ENCODE data around the gene COMT. TPM values are rescaled to one million over a fixed set of nuclear protein-coding genes. Genes with fewer than 3 reads are reported as not detected.
A peak's percentile ranks its signal among the peaks of the same experiment; 100 is the strongest.
"Not testable (repeated sequence)": the region's sequence is repeated elsewhere in the genome, so short reads cannot be mapped to it uniquely, and the experiment has no call there.

Gene COMT
- total and polyA plus RNA-seq, 4 experiments from 2014 or later: 36.8 to 93.9 (median 66.1) TPM

GRCh38 chr22:19919701-19920363 lies 21.7 kb upstream of the COMT start:
- no peak for DNase-seq
- H3K4me3 ChIP-seq (ENCODE audit: low read length in 2 of 2): no peak overlapping the region
- H3K27me3 Mint-ChIP-seq: no peaks in the 10 kb centered on the region
- no peak overlapping the region for H3K4me3 Mint-ChIP-seq
- no peaks in the 10 kb centered on the region for H3K9me3 Mint-ChIP-seq
- POLR2A ChIA-PET (ENCODE audit: partially characterized antibody): no interaction called here
- H3K9me3 ChIP-seq (ENCODE audit: control insufficient read depth in 1 of 2, low read length in 2 of 2): no peaks in the 10 kb centered on the region
- no peak overlapping the region for H3K27ac ChIP-seq (ENCODE audit: low read depth, low read length)
- peaks cover 0 to 2% (median 0%) of the 10 kb centered on the region in 4 donors for H3K4me1 Mint-ChIP-seq
- peaks cover 34% of the 10 kb centered on the region for H3K36me3 ChIP-seq (ENCODE audit: insufficient read depth, low read length)
- no peaks in the 10 kb centered on the region for H3K27me3 ChIP-seq (ENCODE audit: insufficient read depth, low read length)
- intact Hi-C loops (cut with micrococcal nuclease): no loop called here
- CTCF ChIA-PET (ENCODE audit: partially characterized antibody): no interaction called here
- peaks cover 20 to 23% of the 10 kb centered on the region in 2 donors for H3K36me3 Mint-ChIP-seq
- H3K4me1 ChIP-seq (ENCODE audit: insufficient read depth, low read length): no peaks in the 10 kb centered on the region
- no peak overlapping the region for H3K27ac Mint-ChIP-seq

- intact Hi-C loops (cut with micrococcal nuclease): no loop called here
- DNase-seq: no peak
- no peak overlapping the region for H3K27ac Mint-ChIP-seq
Measured at GRCh38 chr22:19921544-19922081, 20.0 kb upstream of the COMT start.

GRCh38 chr22:19923914-19924513 lies 17.6 kb upstream of the COMT start:
- Mint-ChIP-seq H3K4me3 (no peak overlapping the region), H3K36me3 (peaks cover 6% of the 10 kb centered on the region in 2 donors), H3K4me1 (peaks cover 0 to 4% (median 0%) of the 10 kb centered on the region in 4 donors), H3K27ac (no peak overlapping the region), H3K9me3 (no peaks in the 10 kb centered on the region), H3K27me3 (no peaks in the 10 kb centered on the region)
- intact Hi-C loops (cut with micrococcal nuclease): no loop called here
- no peaks in the 10 kb centered on the region for H3K9me3 ChIP-seq (ENCODE audit: control insufficient read depth in 1 of 2, low read length in 2 of 2)
- POLR2A ChIA-PET (ENCODE audit: partially characterized antibody): interaction anchor here (0.6 kb wide), 1 partner anchor 619 kb away, joined by 3 read pairs; no protein-coding TSS in a partner anchor
- H3K36me3 ChIP-seq (ENCODE audit: insufficient read depth, low read length): peaks cover 3% of the 10 kb centered on the region
- CTCF ChIA-PET (ENCODE audit: partially characterized antibody): interaction anchor here (0.6 kb wide), 1 partner anchor 172 kb away, joined by 4 read pairs; no protein-coding TSS in a partner anchor
- no peaks in the 10 kb centered on the region for H3K27me3 ChIP-seq (ENCODE audit: insufficient read depth, low read length)
- no peak for DNase-seq
- no peak overlapping the region for H3K4me3 ChIP-seq (ENCODE audit: low read length in 2 of 2)
- H3K4me1 ChIP-seq (ENCODE audit: insufficient read depth, low read length): no peaks in the 10 kb centered on the region
- no peak overlapping the region for H3K27ac ChIP-seq (ENCODE audit: low read depth, low read length)

More at GRCh38 chr22:19921544-19922081, 20.0 kb upstream of the COMT start:
- POLR2A ChIA-PET (ENCODE audit: partially characterized antibody): no interaction called here
- no peaks in the 10 kb centered on the region for H3K27me3 ChIP-seq (ENCODE audit: insufficient read depth, low read length)
- H3K36me3 ChIP-seq (ENCODE audit: insufficient read depth, low read length): peaks cover 21% of the 10 kb centered on the region
- CTCF ChIA-PET (ENCODE audit: partially characterized antibody): interaction anchor here (1.9 kb wide), 1 partner anchor 191 kb away, joined by 5 read pairs; no protein-coding TSS in a partner anchor
- Mint-ChIP-seq H3K4me1 (peaks cover 0 to 2% (median 0%) of the 10 kb centered on the region in 4 donors), H3K27me3 (no peaks in the 10 kb centered on the region), H3K36me3 (peaks cover 9 to 13% of the 10 kb centered on the region in 2 donors), H3K9me3 (no peaks in the 10 kb centered on the region), H3K4me3 (no peak overlapping the region)
- H3K27ac ChIP-seq (ENCODE audit: low read depth, low read length): no peak overlapping the region
- H3K9me3 ChIP-seq (ENCODE audit: control insufficient read depth in 1 of 2, low read length in 2 of 2): no peaks in the 10 kb centered on the region
- no peak overlapping the region for H3K4me3 ChIP-seq (ENCODE audit: low read length in 2 of 2)
- H3K4me1 ChIP-seq (ENCODE audit: insufficient read depth, low read length): no peaks in the 10 kb centered on the region

GRCh38 chr22:19926028-19926427 lies 15.5 kb upstream of the COMT start:
- H3K27ac ChIP-seq (ENCODE audit: low read depth, low read length); CTCF ChIA-PET (ENCODE audit: partially characterized antibody); POLR2A ChIA-PET (ENCODE audit: partially characterized antibody); H3K36me3 Mint-ChIP-seq; H3K27me3 Mint-ChIP-seq; DNase-seq; H3K27me3 ChIP-seq (ENCODE audit: insufficient read depth, low read length); H3K4me1 Mint-ChIP-seq; H3K27ac Mint-ChIP-seq; H3K4me1 ChIP-seq (ENCODE audit: insufficient read depth, low read length); H3K4me3 Mint-ChIP-seq; H3K36me3 ChIP-seq (ENCODE audit: insufficient read depth, low read length); H3K9me3 ChIP-seq (ENCODE audit: control insufficient read depth in 1 of 2, low read length in 2 of 2); H3K9me3 Mint-ChIP-seq; intact Hi-C loops (cut with micrococcal nuclease); H3K4me3 ChIP-seq (ENCODE audit: low read length in 2 of 2): not testable (repeated sequence)

- DNase-seq: no peak
- no peaks in the 10 kb centered on the region for H3K36me3 ChIP-seq (ENCODE audit: insufficient read depth, low read length)
- no peaks in the 10 kb centered on the region for H3K4me1 ChIP-seq (ENCODE audit: insufficient read depth, low read length)
- no peak overlapping the region for H3K4me3 ChIP-seq (ENCODE audit: low read length in 2 of 2)
- intact Hi-C loops (cut with micrococcal nuclease): no loop called here
- Mint-ChIP-seq H3K27ac (no peak overlapping the region), H3K27me3 (no peaks in the 10 kb centered on the region), H3K9me3 (peaks cover 0 to 2% (median 0%) of the 10 kb centered on the region in 8 donors), H3K36me3 (peaks cover 5 to 6% of the 10 kb centered on the region in 2 donors), H3K4me1 (peaks cover 2 to 8% (median 5%) of the 10 kb centered on the region in 4 donors), H3K4me3 (no peak overlapping the region)
- CTCF ChIA-PET (ENCODE audit: partially characterized antibody): interaction anchor here (0.7 kb wide), 1 partner anchor 100 kb away, joined by 3 read pairs; no protein-coding TSS in a partner anchor
- H3K27me3 ChIP-seq (ENCODE audit: insufficient read depth, low read length): no peaks in the 10 kb centered on the region
- no peaks in the 10 kb centered on the region for H3K9me3 ChIP-seq (ENCODE audit: control insufficient read depth in 1 of 2, low read length in 2 of 2)
- POLR2A ChIA-PET (ENCODE audit: partially characterized antibody): no interaction called here
- H3K27ac ChIP-seq (ENCODE audit: low read depth, low read length): no peak overlapping the region
Measured at GRCh38 chr22:19927696-19928095, 13.9 kb upstream of the COMT start.

- H3K4me3 ChIP-seq (ENCODE audit: low read length in 2 of 2): no peak overlapping the region
- Mint-ChIP-seq H3K27ac (peak overlapping the region in 1 of 7 donors; percentile 49), H3K4me3 (no peak overlapping the region), H3K4me1 (peaks cover 2 to 8% (median 5%) of the 10 kb centered on the region in 4 donors), H3K36me3 (peaks cover 5 to 6% of the 10 kb centered on the region in 2 donors), H3K9me3 (peaks cover 0 to 2% (median 0%) of the 10 kb centered on the region in 8 donors), H3K27me3 (no peaks in the 10 kb centered on the region)
- ChIA-PET POLR2A (ENCODE audit: partially characterized antibody) (no interaction called here), CTCF (ENCODE audit: partially characterized antibody) (no interaction called here)
- H3K27me3 ChIP-seq (ENCODE audit: insufficient read depth, low read length): no peaks in the 10 kb centered on the region
- H3K4me1 ChIP-seq (ENCODE audit: insufficient read depth, low read length): no peaks in the 10 kb centered on the region
- intact Hi-C loops (cut with micrococcal nuclease): no loop called here
- no peak for DNase-seq
- no peak overlapping the region for H3K27ac ChIP-seq (ENCODE audit: low read depth, low read length)
- H3K36me3 ChIP-seq (ENCODE audit: insufficient read depth, low read length): no peaks in the 10 kb centered on the region
- no peaks in the 10 kb centered on the region for H3K9me3 ChIP-seq (ENCODE audit: control insufficient read depth in 1 of 2, low read length in 2 of 2)
Measured at GRCh38 chr22:19928207-19928606, 13.4 kb upstream of the COMT start.

All from CD4-positive, alpha-beta memory T cell (primary cell).